Glomerular endothelial cell (primary cell): Measurements from ENCODE around the gene DAPK2. TPM values are rescaled to one million over a fixed set of nuclear protein-coding genes. Genes with fewer than 3 reads are reported as not detected.
"Not testable (repeated sequence)": the region's sequence is repeated elsewhere in the genome, so short reads cannot be mapped to it uniquely, and the experiment has no call there.

ENCODE experiments used
- DNase-seq: peaks from one replicate; pipeline ENCODE4 v3.0.0-alpha.2; 2011; ENCODE audit warnings: low read depth, low spot score; ENCODE audit errors: extremely low read depth
- total RNA-seq: library from RNA; depleted of rRNA; stranded (reverse); fragments of >200 nt; gene quantifications from 2 replicates; pipeline ENCODE4 v1.2.3, GENCODE V29; 2015

The DAPK2 gene
- total RNA-seq, 1 donor from 2014 or later = 22.3 TPM

GRCh38 chr15:64058279-64058678 is 12.0 kb upstream of the DAPK2 start:
- no peak for DNase-seq

GRCh38 chr15:64053674-64054073 is 7.4 kb upstream of the DAPK2 start:
- not testable (repeated sequence) for DNase-seq

- no peak for DNase-seq
Observed at GRCh38 chr15:64052925-64053491, 6.7 kb upstream of the DAPK2 start.

GRCh38 chr15:64051407-64052259 is 5.3 kb upstream of the DAPK2 start:
- DNase-seq = no peak

- DNase-seq = no peak
Observed at GRCh38 chr15:64051093-64051402, 4.8 kb upstream of the DAPK2 start.

GRCh38 chr15:64050281-64051092 is 4.2 kb upstream of the DAPK2 start:
- no peak for DNase-seq

GRCh38 chr15:64048781-64049460 is 2.6 kb upstream of the DAPK2 start:
- DNase-seq = no peak

GRCh38 chr15:64045774-64046420 is 388 bp downstream of the DAPK2 start:
- DNase-seq = no peak

GRCh38 chr15:64045101-64045435 is 1.2 kb downstream of the DAPK2 start:
- no peak for DNase-seq

- DNase-seq = no peak
Observed at GRCh38 chr15:64044300-64045100, 1.8 kb downstream of the DAPK2 start.

GRCh38 chr15:64038878-64039610 is 7.2 kb downstream of the DAPK2 start:
- no peak for DNase-seq

- no peak for DNase-seq
Observed at GRCh38 chr15:64037966-64038365, 8.3 kb downstream of the DAPK2 start.

- DNase-seq = no peak
Observed at GRCh38 chr15:64037116-64037515, 9.2 kb downstream of the DAPK2 start.

GRCh38 chr15:64035525-64035924 is 10.8 kb downstream of the DAPK2 start:
- no peak for DNase-seq

- DNase-seq = no peak
Observed at GRCh38 chr15:64034519-64034918, 11.8 kb downstream of the DAPK2 start.

GRCh38 chr15:64032329-64032728 is 14.0 kb downstream of the DAPK2 start:
- DNase-seq = no peak

- DNase-seq = no peak
Observed at GRCh38 chr15:64030123-64030522, 16.2 kb downstream of the DAPK2 start.

- no peak for DNase-seq
Observed at GRCh38 chr15:64029633-64030032, 16.7 kb downstream of the DAPK2 start.

- no peak for DNase-seq
Observed at GRCh38 chr15:64029110-64029509, 17.2 kb downstream of the DAPK2 start.
